Osteoblast (primary cell): Measurements from ENCODE around the gene PRODH. TPM values are rescaled to one million over a fixed set of nuclear protein-coding genes. Genes with fewer than 3 reads are reported as not detected.
A peak's percentile ranks its signal among the peaks of the same experiment; 100 is the strongest.
"Not testable (repeated sequence)": the region's sequence is repeated elsewhere in the genome, so short reads cannot be mapped to it uniquely, and the experiment has no call there.

ENCODE experiments used
- DNase-seq: peaks from one replicate; pipeline ENCODE4 v3.0.0; 2011; ENCODE audit warnings: low spot score, mixed read lengths; ENCODE audit not compliant: insufficient read length; ENCODE audit errors: missing footprints
- H2AFZ ChIP-seq: 2 replicates; pipeline ENCODE4 v1.6.0; 2011; ENCODE audit warnings: mild to moderate bottlenecking, low read length
- H3K27ac ChIP-seq: 2 replicates; pipeline ENCODE4 v1.5.1; 2011; ENCODE audit warnings: mild to moderate bottlenecking, low read depth, low read length, moderate library complexity
- H3K27me3 ChIP-seq: 2 replicates; pipeline ENCODE4 v1.6.0; 2012; ENCODE audit warnings: mild to moderate bottlenecking, control low read depth, inconsistent platforms, low read length, moderate library complexity; ENCODE audit not compliant: insufficient read depth
- H3K36me3 ChIP-seq: 2 replicates; pipeline ENCODE4 v1.5.1; 2011; ENCODE audit warnings: mild to moderate bottlenecking, low read length, control low read depth, moderate library complexity; ENCODE audit not compliant: insufficient read depth
- H3K4me1 ChIP-seq: 2 replicates; pipeline ENCODE4 v1.5.1; 2011; ENCODE audit warnings: mild to moderate bottlenecking, low read length, control low read depth, moderate library complexity; ENCODE audit not compliant: insufficient read depth
- H3K4me2 ChIP-seq: 2 replicates; pipeline ENCODE4 v1.6.0; 2011; ENCODE audit warnings: mild to moderate bottlenecking, low read length; ENCODE audit not compliant: insufficient read depth
- H3K4me3 ChIP-seq: fragments of 200-600 bp; sonication (generic); 3 replicates; pipeline ENCODE4 v1.5.1; 2012; ENCODE audit warnings: mild to moderate bottlenecking, low read length, inconsistent platforms; ENCODE audit not compliant: insufficient read depth
- H3K79me2 ChIP-seq: 2 replicates; pipeline ENCODE4 v1.6.0; 2012; ENCODE audit warnings: mild to moderate bottlenecking, low read length, control low read depth, inconsistent platforms; ENCODE audit not compliant: insufficient read depth
- H3K9me3 ChIP-seq: 2 replicates; pipeline ENCODE4 v1.5.1; 2011; ENCODE audit warnings: low read depth, low read length, control low read depth
- H4K20me1 ChIP-seq: 2 replicates; pipeline ENCODE4 v1.6.0; 2012; ENCODE audit warnings: mild to moderate bottlenecking, low read length, control low read depth; ENCODE audit not compliant: insufficient read depth
- total RNA-seq: library from RNA; depleted of rRNA; stranded (reverse); fragments of >200 nt; gene quantifications from 2 replicates; pipeline ENCODE4 v1.2.3, GENCODE V29; 2012
- TF ChIP-seq, protein P1 (sequence below): IDR thresholded peaks from 2 replicates; pipeline ENCODE4 v1.5.1; 2011; ENCODE audit warnings: mild to moderate bottlenecking, low read depth, low read length, moderate library complexity; ENCODE audit errors: extremely low read depth

The PRODH gene
- total RNA-seq, 1 donor, result not detected

DNA sequence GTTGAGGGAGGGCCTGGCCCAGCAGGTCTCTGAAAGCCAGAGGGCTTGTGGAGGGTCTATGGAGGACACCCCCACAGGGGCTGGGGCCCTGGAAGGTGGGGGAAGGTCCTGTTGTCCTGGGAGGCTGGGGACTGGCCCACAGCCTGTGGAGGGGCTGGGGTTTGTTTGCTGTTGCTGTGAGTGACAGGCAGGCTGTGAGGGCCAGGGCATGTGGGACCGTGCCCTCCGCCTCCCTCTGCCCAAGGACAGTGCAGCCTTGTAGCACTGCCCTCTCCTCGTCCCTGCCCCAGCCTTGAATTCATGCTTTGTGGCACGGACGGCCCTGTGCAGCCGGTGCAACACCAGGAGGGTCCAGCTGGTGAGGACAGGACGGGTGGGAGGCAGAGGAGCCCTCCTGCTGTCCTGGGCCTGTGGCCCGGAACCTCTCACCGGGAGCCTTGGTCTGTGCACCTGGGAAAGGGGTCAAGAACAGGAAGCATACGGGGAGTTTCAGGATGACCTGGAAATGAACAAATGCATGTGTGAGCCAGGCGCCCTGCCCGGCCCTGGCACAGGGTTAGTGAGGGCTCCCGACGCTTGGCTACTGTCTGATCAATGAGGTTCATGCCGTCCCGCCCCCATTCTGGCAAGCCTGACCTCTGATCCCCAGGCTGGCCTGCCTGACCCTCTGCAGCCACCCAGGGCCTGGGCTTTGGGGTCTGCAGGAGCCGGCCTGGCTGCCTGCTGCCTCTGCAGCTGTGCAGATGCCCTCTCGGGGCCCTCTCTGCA is 37.4 kb upstream of the PRODH start:
- H3K36me3 ChIP-seq, result no peaks in the 10 kb centered on the region

DNA sequence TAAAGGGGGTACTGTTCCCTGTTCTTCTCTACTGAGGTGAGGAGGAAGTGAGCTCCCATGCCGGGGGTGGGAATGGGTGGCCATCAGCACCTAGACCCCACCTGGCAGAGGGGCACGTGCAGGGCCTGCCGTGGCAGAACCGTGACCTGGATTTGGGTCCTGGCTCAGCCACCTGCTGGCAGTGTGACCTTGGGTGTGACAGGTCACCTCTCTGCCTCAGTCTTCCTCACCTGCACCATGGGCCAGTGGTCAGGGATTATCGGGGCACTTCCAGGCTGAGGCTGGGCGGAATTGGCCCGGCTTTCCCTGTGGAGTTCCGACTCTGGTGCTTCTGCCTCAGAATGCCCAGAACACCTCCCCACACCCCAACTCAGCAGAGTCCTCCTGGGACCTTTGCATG is 36.5 kb upstream of the PRODH start:
- not testable (repeated sequence) for H4K20me1 ChIP-seq, H3K36me3 ChIP-seq, H3K4me2 ChIP-seq, H3K27ac ChIP-seq, H3K79me2 ChIP-seq, H3K4me1 ChIP-seq, H3K27me3 ChIP-seq, H3K9me3 ChIP-seq, H2AFZ ChIP-seq, H3K4me3 ChIP-seq
- DNase-seq, result peak; percentile 15

More for the DNA sequence above, 37.4 kb upstream of the PRODH start:
- no peaks in the 10 kb centered on the region for H4K20me1 ChIP-seq
- TF ChIP-seq, protein P1, sequence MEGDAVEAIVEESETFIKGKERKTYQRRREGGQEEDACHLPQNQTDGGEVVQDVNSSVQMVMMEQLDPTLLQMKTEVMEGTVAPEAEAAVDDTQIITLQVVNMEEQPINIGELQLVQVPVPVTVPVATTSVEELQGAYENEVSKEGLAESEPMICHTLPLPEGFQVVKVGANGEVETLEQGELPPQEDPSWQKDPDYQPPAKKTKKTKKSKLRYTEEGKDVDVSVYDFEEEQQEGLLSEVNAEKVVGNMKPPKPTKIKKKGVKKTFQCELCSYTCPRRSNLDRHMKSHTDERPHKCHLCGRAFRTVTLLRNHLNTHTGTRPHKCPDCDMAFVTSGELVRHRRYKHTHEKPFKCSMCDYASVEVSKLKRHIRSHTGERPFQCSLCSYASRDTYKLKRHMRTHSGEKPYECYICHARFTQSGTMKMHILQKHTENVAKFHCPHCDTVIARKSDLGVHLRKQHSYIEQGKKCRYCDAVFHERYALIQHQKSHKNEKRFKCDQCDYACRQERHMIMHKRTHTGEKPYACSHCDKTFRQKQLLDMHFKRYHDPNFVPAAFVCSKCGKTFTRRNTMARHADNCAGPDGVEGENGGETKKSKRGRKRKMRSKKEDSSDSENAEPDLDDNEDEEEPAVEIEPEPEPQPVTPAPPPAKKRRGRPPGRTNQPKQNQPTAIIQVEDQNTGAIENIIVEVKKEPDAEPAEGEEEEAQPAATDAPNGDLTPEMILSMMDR, result no peak
- H3K4me3 ChIP-seq, result no peak overlapping the region
- H2AFZ ChIP-seq, result no peak overlapping the region
- H3K4me2 ChIP-seq, result no peak overlapping the region
- H3K4me1 ChIP-seq, result no peaks in the 10 kb centered on the region
- H3K9me3 ChIP-seq, result no peaks in the 10 kb centered on the region
- no peaks in the 10 kb centered on the region for H3K79me2 ChIP-seq
- peaks cover 8% of the 10 kb centered on the region for H3K27me3 ChIP-seq
- no peak overlapping the region for H3K27ac ChIP-seq
- peak; percentile 66 for DNase-seq

DNA sequence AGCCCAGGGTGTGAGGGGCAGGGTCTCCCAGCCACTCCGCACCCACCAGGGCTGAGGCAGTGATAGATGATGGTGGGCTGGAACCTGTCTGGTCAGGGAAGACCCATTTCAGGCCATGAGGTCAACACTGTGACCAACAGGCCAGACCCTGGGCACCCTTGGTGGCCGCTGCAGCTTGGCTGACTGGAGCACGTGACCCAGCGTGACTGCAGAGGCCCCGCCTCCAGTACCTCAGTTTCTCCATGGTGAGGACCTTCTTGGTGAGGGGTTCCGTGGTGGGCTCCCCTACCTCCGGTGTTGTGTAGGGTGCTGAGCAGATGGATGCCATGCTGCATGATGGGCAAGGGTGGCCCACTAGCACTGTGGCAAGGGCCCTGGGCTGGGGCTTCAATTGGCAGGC is 35.9 kb upstream of the PRODH start:
- H3K4me3 ChIP-seq, H3K27ac ChIP-seq, H3K9me3 ChIP-seq, H2AFZ ChIP-seq, H3K79me2 ChIP-seq, H4K20me1 ChIP-seq, DNase-seq, H3K4me2 ChIP-seq, H3K36me3 ChIP-seq, H3K4me1 ChIP-seq, H3K27me3 ChIP-seq: not testable (repeated sequence)

DNA sequence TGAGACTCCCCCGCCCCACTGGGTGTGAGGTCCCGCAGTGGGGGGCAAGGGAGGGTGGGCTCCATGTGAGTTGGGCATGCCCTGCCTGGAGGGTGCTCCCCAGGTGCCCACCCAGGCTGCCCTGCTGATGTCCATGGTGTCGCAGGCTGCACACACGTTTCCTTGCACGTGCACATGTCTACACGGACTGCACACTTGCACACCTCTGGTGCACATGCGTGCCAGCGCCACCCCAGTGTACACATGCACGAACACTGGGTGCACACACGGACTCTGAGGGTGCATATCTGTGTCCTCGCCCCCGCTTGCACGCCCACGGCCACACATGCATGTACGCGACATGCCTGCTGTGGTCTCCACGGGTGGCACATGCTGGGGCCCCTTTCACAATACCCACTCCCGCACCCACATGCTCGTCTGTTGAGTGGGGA is 35.2 kb upstream of the PRODH start:
- Histone ChIP-seq H3K36me3 (no peaks in the 10 kb centered on the region), H3K79me2 (no peaks in the 10 kb centered on the region), H4K20me1 (no peaks in the 10 kb centered on the region), H3K4me1 (no peaks in the 10 kb centered on the region), H2AFZ (no peak overlapping the region), H3K27me3 (peaks cover 8% of the 10 kb centered on the region), H3K9me3 (no peaks in the 10 kb centered on the region), H3K4me2 (no peak overlapping the region), H3K27ac (no peak overlapping the region), H3K4me3 (no peak overlapping the region)
- peak; percentile 42 for DNase-seq
- TF ChIP-seq, protein P1, result no peak

DNA sequence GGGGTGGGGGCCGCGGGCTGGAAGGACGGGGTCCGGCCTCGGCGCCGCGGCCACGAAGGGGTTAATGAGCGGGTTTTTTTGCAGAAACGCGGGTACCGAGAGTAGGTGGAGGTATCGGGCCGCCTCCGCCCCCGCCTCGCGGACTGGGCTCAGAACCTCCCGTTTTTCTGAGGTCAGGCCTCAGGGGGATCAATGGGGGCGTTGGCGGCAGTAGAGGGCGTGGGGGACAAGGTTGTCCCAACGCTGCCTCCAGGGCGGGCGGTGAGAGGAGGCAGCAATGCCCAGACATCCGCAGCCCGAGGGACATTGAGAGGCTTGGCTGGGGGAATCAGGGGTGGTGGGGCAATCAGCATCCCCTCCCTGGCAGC is 34.8 kb upstream of the PRODH start:
- Histone ChIP-seq H2AFZ (no peak overlapping the region), H3K9me3 (no peaks in the 10 kb centered on the region), H3K79me2 (no peaks in the 10 kb centered on the region), H4K20me1 (no peaks in the 10 kb centered on the region), H3K4me3 (no peak overlapping the region), H3K27me3 (peaks cover 8% of the 10 kb centered on the region), H3K4me1 (no peaks in the 10 kb centered on the region), H3K27ac (no peak overlapping the region), H3K4me2 (no peak overlapping the region), H3K36me3 (no peaks in the 10 kb centered on the region)
- DNase-seq, result peak; percentile 42
- TF ChIP-seq, protein P1, result no peak
